Activated T-helper 1 cell treated with anti-CD3 and anti-CD28 coated beads, Interleukin-12 subunit alpha, Interleukin-12 subunit beta, Interleukin-2, Interleukin-4 antibody, amounts not matched to agents 30 ng/mL and 10 ng/mL and 1 ng/mL, durations not matched to agents 14 hours and 24 hours and 36 hours (primary cell): ENCODE data around the gene GLOD4. TPM values are rescaled to one million over a fixed set of nuclear protein-coding genes. Genes with fewer than 3 reads are reported as not detected.
"Not testable (repeated sequence)": the region's sequence is repeated elsewhere in the genome, so short reads cannot be mapped to it uniquely, and the experiment has no call there.

Experiments
- DNase-seq: peaks from one replicate; pipeline ENCODE4 v3.0.0; 2021; ENCODE audit warnings: low spot score
- H3K27ac Mint-ChIP-seq: one replicate; pipeline ENCODE4 v1.8.0; 2021; ENCODE audit warnings: mild to moderate bottlenecking, mixed read lengths
- H3K27me3 Mint-ChIP-seq: one replicate; pipeline ENCODE4 v1.8.0; 2022; ENCODE audit warnings: mild to moderate bottlenecking, moderate library complexity, mixed read lengths; ENCODE audit not compliant: insufficient read depth
- H3K36me3 Mint-ChIP-seq: one replicate; pipeline ENCODE4 v1.8.0; 2021; ENCODE audit warnings: low read depth, mixed read lengths
- H3K4me1 Mint-ChIP-seq: one replicate; pipeline ENCODE4 v1.8.0; 2021; ENCODE audit warnings: low read depth, mixed read lengths
- H3K4me3 Mint-ChIP-seq: one replicate; pipeline ENCODE4 v1.8.0; 2021; ENCODE audit warnings: mild to moderate bottlenecking, moderate library complexity, mixed read lengths
- H3K9me3 Mint-ChIP-seq: one replicate; pipeline ENCODE4 v1.8.0; 2021; ENCODE audit warnings: mixed read lengths
- intact Hi-C: fragments of 100-400 bp; cut with micrococcal nuclease; formaldehyde crosslinking; loops from one replicate; pipeline ENCODE4 v1.15.1; 2024
- total RNA-seq: library from RNA; stranded (reverse); gene quantifications from 2 replicates; pipeline ENCODE4 v1.2.3, GENCODE V29; 2022

The GLOD4 gene
- total RNA-seq, 1 donor from 2014 or later, result 97.0 TPM

DNA sequence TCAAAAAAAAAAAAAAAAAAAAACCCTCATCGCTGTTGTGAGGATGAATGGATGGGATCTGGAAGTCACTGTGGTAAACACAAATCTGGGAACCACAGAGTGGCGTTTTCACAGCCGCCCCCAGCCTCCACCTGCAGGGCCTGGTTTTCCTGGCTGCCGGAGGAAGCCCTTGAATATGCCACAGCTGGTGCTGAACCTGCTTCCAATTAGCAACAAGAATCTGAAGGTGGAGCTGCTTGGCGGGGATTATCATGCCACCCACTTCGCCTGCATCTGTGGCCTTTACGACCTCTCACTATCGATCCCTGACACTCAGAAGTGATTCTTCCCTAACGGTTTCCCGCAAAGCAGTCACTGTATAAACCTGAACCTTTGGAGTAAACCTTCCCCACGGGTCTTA, 16.2 kb upstream of the GLOD4 start:
- DNase-seq, result no peak
- Mint-ChIP-seq H3K9me3 (no peaks in the 10 kb centered on the region), H3K36me3 (peaks cover 2% of the 10 kb centered on the region), H3K4me3 (no peak overlapping the region), H3K4me1 (peaks cover 6% of the 10 kb centered on the region), H3K27me3 (no peaks in the 10 kb centered on the region), H3K27ac (no peak overlapping the region)
- intact Hi-C loops, result no loop called here

DNA sequence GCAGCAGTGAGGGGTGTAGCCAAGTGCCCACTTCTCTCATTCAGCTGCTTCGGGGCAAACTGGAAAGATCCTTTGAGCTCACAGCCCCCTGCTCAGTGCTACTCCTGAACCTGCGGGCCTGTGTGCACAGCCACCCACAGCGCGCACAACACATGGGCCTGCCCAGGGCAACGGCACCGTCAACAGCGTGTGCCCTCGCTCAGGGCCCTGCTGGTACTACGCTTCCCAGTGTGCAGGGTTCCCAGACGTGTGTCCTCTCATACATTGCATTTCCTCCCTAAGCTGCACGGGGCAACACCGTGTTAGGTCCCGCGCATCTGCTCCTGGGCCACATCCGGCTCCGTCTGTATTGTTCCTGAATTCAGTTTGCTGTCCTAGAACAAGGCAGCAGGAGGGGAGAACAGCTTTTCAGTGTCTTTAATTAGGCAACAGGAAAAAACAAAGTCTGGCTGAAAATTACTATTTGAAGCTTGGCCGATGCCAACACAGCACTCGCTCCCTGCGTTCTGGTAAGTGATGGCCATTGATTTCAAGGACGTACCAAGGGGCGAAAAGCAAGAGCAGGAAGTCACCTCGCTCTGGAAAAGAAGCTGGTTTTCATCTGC, 15.3 kb upstream of the GLOD4 start:
- intact Hi-C loops, result no loop called here
- no peak for DNase-seq
- Mint-ChIP-seq H3K27ac (no peak overlapping the region), H3K36me3 (peaks cover 4% of the 10 kb centered on the region), H3K27me3 (no peaks in the 10 kb centered on the region), H3K4me1 (peaks cover 6% of the 10 kb centered on the region), H3K9me3 (no peaks in the 10 kb centered on the region), H3K4me3 (no peak overlapping the region)

- peaks cover 6% of the 10 kb centered on the region for H3K4me1 Mint-ChIP-seq
- H3K27ac Mint-ChIP-seq, result no peak overlapping the region
- intact Hi-C loops, result no loop called here
- peaks cover 4% of the 10 kb centered on the region for H3K36me3 Mint-ChIP-seq
- no peaks in the 10 kb centered on the region for H3K9me3 Mint-ChIP-seq
- no peak for DNase-seq
- no peaks in the 10 kb centered on the region for H3K27me3 Mint-ChIP-seq
- no peak overlapping the region for H3K4me3 Mint-ChIP-seq
Measured at GRCh38 chr17:796609-797008, 14.5 kb upstream of the GLOD4 start.

DNA sequence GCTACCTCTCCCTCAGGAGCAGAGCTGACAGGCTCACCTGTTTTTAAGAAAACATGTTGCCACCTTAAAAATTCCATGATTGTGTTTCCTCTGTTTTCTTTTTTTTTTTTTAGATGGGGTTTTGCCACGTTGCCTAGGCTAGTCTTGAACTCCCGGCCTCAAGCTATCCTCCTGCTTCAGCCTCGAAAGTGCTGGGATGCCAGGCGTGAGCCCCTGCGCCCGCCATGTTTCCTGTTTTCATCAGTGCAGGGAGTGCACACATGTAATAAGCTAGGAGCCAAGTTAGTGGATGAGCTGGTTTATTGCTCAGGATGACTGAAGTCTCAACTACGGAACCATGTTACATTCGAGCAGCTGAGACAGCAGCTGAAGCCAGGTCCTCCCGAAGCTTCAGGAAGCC, 13.6 kb upstream of the GLOD4 start:
- no peaks in the 10 kb centered on the region for H3K9me3 Mint-ChIP-seq
- no peak overlapping the region for H3K4me3 Mint-ChIP-seq
- H3K36me3 Mint-ChIP-seq, result peaks cover 11% of the 10 kb centered on the region
- H3K4me1 Mint-ChIP-seq, result peaks cover 6% of the 10 kb centered on the region
- intact Hi-C loops, result loop anchor here (1.0 kb wide), 1 partner anchor 186 kb away; no protein-coding TSS in a partner anchor
- no peak for DNase-seq
- H3K27me3 Mint-ChIP-seq, result no peaks in the 10 kb centered on the region
- H3K27ac Mint-ChIP-seq, result no peak overlapping the region

GRCh38 chr17:795276-795675, 13.2 kb upstream of the GLOD4 start:
- Mint-ChIP-seq H3K27me3 (no peaks in the 10 kb centered on the region), H3K36me3 (peaks cover 11% of the 10 kb centered on the region), H3K9me3 (no peaks in the 10 kb centered on the region), H3K4me1 (peaks cover 6% of the 10 kb centered on the region), H3K27ac (no peak overlapping the region), H3K4me3 (no peak overlapping the region)
- no peak for DNase-seq
- intact Hi-C loops, result loop anchor here (1.0 kb wide), 1 partner anchor 186 kb away; no protein-coding TSS in a partner anchor

- Mint-ChIP-seq H3K4me3 (no peak overlapping the region), H3K4me1 (peaks cover 6% of the 10 kb centered on the region), H3K27ac (no peak overlapping the region), H3K9me3 (no peaks in the 10 kb centered on the region), H3K27me3 (no peaks in the 10 kb centered on the region), H3K36me3 (peaks cover 11% of the 10 kb centered on the region)
- intact Hi-C loops, result loop anchor here (1.0 kb wide), 1 partner anchor 186 kb away; no protein-coding TSS in a partner anchor
- peak; percentile 5 for DNase-seq
Measured at GRCh38 chr17:794876-795275, 12.8 kb upstream of the GLOD4 start.

DNA sequence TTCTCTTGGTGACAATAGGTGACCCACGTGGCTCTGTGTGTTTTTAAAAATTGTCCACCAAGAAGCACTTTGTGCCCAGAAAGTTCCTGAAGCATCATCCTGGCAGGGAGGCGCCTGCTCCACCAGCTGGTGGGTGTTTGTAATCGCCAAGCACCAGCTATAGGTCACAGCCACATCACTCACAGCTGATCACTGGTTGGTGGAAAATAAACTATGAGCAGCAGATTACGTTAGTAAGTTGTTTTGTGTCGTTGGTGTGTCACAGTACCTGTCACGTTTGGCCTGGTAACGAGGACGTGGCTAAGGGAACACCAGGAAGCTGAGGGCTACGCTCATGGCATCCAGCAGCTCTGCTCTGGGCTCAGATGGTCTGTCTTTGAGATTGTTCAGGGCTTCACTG, 10.2 kb upstream of the GLOD4 start:
- H3K27me3 Mint-ChIP-seq, result no peaks in the 10 kb centered on the region
- peaks cover 6% of the 10 kb centered on the region for H3K4me1 Mint-ChIP-seq
- no peak overlapping the region for H3K4me3 Mint-ChIP-seq
- peaks cover 13% of the 10 kb centered on the region for H3K36me3 Mint-ChIP-seq
- H3K27ac Mint-ChIP-seq, result no peak overlapping the region
- no peak for DNase-seq
- intact Hi-C loops, result loop anchor here (1.0 kb wide), 1 partner anchor 207 kb away; no protein-coding TSS in a partner anchor
- no peaks in the 10 kb centered on the region for H3K9me3 Mint-ChIP-seq

DNA sequence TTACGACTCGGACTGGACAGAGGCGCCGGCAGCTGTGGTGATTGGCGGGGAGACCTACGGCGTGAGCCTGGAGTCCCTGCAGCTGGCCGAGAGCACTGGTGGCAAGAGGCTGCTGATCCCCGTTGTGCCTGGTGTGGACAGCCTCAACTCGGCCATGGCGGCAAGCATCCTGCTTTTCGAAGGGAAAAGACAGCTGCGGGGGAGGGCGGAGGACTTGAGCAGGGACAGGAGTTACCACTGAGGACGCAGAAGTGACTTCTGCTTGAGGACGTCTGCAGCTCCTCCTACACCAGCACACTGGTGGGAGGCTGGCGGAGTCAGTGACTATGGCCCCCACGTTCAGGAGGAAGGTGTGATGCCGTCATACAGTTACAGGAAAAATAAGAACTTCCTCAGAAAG, 9.7 kb upstream of the GLOD4 start:
- intact Hi-C loops, result loop anchor here (1.0 kb wide), 1 partner anchor 207 kb away; no protein-coding TSS in a partner anchor
- no peaks in the 10 kb centered on the region for H3K27me3 Mint-ChIP-seq
- H3K4me1 Mint-ChIP-seq, result peaks cover 6% of the 10 kb centered on the region
- peaks cover 15% of the 10 kb centered on the region for H3K36me3 Mint-ChIP-seq
- H3K9me3 Mint-ChIP-seq, result no peaks in the 10 kb centered on the region
- no peak overlapping the region for H3K4me3 Mint-ChIP-seq
- no peak overlapping the region for H3K27ac Mint-ChIP-seq
- DNase-seq, result no peak

GRCh38 chr17:790874-791247, 8.8 kb upstream of the GLOD4 start:
- H3K27me3 Mint-ChIP-seq, intact Hi-C loops, H3K27ac Mint-ChIP-seq, H3K4me3 Mint-ChIP-seq, H3K4me1 Mint-ChIP-seq, DNase-seq, H3K9me3 Mint-ChIP-seq: not testable (repeated sequence)
- H3K36me3 Mint-ChIP-seq, result peaks cover 18% of the 10 kb centered on the region

GRCh38 chr17:789931-790873, 8.1 kb upstream of the GLOD4 start:
- H3K36me3 Mint-ChIP-seq, result peaks cover 22% of the 10 kb centered on the region
- H3K4me1 Mint-ChIP-seq, H3K4me3 Mint-ChIP-seq, intact Hi-C loops, H3K9me3 Mint-ChIP-seq, H3K27ac Mint-ChIP-seq, H3K27me3 Mint-ChIP-seq, DNase-seq: not testable (repeated sequence)

- no peak overlapping the region for H3K27ac Mint-ChIP-seq
- intact Hi-C loops, result no loop called here
- H3K9me3 Mint-ChIP-seq, result no peaks in the 10 kb centered on the region
- H3K4me1 Mint-ChIP-seq, result peaks cover 8% of the 10 kb centered on the region
- DNase-seq, result no peak
- H3K27me3 Mint-ChIP-seq, result no peaks in the 10 kb centered on the region
- no peak overlapping the region for H3K4me3 Mint-ChIP-seq
- H3K36me3 Mint-ChIP-seq, result peaks cover 24% of the 10 kb centered on the region
Measured at GRCh38 chr17:789160-789840, 7.2 kb upstream of the GLOD4 start.

- Mint-ChIP-seq H3K27me3 (no peaks in the 10 kb centered on the region), H3K9me3 (no peaks in the 10 kb centered on the region), H3K36me3 (peaks cover 27% of the 10 kb centered on the region), H3K4me1 (peaks cover 16% of the 10 kb centered on the region), H3K27ac (no peak overlapping the region), H3K4me3 (no peak overlapping the region)
- intact Hi-C loops, result no loop called here
- DNase-seq, result no peak
Measured at GRCh38 chr17:788551-788950, 6.5 kb upstream of the GLOD4 start.
